ELR (cell line): Measurements from ENCODE around the gene MR1.

ENCODE experiments used
- DNase-seq: peaks from one replicate; pipeline ENCODE4 v3.0.0-alpha.2; 2015; ENCODE audit warnings: low read depth

MR1 gene

DNA sequence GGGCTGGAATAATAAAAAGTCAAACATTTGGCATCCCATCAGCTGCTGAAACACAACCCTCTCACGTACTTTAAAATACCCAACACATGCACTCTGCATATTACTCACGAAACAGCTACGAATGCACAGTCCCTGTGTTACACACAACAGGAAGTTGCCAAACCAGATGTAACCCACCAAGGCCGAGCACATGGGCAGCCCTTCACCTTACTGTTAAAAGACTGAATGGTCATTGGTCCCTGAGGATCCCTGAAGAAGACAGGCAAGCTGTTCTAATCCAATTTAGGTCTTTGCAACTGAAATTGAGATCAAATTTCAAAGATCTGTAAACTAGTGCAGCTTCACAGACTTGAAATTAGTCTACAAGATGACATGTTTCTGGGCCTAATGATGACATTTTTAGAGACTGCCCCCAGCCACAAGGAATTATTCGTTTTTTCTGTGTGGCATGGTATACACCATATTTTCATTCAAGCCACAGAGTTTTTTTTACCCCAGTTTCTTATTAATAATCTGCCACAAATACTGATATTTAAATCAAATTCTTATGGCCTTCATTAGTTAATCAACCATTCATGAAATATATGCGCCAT, 29.1 kb downstream of the MR1 start:
- DNase-seq = peak; percentile 69

- no peak for DNase-seq
These were observed 30.3 kb downstream of the MR1 start for GRCh38 chr1:181064011-181064623.

DNA sequence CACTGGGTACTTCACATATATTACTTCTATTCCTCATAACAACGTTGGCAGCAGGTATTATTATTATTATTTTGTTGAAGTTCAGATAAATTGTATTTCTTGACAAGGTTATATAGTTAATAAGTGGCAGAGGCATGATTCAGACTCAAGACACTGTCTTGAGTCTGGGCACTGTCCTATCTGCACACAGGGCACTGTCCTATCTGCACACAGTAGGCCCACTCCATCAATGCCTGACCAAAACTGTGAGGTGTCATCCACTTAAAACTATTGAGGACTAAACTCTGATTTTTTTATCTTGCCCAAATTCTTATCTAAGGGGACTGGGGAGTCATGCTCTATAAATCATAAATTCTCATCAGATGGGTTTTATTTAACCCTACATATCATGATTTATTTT, 30.9 kb downstream of the MR1 start:
- no peak for DNase-seq

GRCh38 chr1:181073638-181074037, 39.9 kb downstream of the MR1 start:
- peak; percentile 73 for DNase-seq

DNA sequence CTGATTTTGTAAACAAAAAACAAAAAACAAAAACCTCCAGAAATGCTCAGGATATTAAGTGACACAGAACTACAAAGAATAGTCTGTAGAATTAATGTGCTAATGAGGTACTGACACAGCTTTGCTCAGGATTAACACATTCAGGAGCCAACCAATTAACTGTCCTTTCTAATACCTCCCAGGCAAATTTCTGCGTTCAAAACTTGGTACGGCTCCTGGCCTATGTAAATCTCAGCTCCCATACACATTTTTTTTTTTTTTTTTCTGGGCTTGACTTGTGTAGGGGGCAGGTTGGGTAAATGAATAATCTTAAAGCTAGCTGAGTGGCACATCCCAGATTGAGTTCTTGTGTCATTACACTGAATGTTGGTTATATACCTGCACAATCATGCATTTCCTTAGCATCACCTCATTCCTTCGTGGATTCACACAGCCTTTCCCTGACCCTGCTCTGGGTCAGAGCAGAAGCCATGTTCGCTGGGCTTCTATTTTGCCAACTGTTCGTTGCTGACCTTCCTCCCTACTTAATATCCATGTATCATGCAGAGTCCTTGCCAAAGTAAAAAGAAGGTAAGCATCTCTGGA, 42.1 kb downstream of the MR1 start:
- no peak for DNase-seq

GRCh38 chr1:181076852-181077251, 43.1 kb downstream of the MR1 start:
- DNase-seq = no peak

GRCh38 chr1:181077576-181078242, 43.9 kb downstream of the MR1 start:
- peak; percentile 82 for DNase-seq

DNA sequence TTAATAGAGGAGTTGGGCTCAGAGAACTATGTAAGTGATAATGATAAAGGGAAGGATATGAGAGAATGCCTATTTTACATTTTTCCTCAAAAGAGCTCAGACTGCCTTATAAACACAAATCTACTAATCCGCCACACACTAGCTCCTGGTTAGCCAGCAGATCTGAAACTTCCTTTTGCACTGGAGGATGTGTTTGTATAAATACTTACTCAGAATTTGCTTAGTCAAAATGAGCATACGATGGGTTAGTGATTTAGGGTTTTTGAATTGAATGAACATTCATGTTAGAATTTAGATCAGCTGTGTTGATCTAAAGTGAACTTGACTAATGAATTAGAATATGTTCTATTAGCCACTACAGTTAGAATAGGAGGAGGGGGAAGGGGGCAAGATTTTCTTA, 45.6 kb downstream of the MR1 start:
- DNase-seq = peak; percentile 68

GRCh38 chr1:181079920-181080319, 46.1 kb downstream of the MR1 start:
- no peak for DNase-seq

DNA sequence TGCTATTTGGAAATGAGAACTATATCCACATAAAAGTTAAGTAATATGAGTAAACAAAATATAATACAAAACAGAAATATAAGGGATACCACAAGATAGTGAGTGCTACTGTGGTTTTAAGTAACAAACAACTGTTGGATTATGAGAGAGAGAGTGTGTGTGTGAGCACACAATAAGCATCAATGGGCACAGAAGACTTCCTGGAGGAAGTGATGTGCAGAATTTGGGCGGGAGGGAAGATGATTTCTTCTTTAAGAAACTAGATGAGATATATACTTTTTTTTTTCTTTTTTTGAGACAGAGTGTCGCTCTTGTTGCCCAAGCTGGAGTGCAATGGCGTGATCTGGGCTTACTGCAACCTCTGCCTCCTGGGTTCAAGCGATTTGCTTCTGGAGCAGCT, 46.8 kb downstream of the MR1 start:
- no peak for DNase-seq

GRCh38 chr1:181081395-181081794, 47.6 kb downstream of the MR1 start:
- DNase-seq = no peak

DNA sequence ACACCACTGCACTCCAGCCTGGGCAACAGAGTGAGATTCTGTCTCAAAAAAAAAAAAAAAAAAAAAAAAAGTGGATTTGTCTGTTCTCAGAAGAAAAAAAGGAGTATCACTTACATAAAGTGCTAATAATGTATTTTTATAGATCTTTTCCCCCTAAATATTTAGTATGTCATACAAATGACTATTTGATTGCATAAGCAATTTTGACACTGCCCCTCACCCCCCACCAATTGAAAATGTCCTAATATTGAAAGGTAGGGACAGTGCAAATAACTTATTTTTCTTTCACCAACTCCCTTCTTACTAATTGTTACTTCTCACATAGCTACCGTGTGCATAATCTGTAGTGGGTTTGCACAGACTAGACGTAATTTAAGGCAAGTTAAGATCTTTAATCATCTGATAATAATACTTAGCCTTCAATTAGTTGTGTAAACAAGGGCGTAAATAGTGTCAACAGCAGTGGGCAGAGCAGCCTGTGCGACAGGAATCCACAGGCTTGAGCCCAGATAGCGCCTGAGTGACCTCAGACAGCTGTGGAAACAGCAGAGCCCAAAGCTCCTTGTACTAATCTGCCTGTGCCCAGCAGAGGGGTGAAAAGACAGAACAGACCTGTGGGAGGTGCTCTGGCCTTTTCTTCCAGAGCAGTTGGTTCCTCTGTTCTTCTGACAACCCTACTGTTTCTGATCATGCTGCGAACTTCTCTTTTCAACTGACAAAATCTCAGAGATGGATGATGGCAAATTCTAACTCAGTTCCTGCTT, 50.2 kb downstream of the MR1 start:
- DNase-seq = peak; percentile 63

DNA sequence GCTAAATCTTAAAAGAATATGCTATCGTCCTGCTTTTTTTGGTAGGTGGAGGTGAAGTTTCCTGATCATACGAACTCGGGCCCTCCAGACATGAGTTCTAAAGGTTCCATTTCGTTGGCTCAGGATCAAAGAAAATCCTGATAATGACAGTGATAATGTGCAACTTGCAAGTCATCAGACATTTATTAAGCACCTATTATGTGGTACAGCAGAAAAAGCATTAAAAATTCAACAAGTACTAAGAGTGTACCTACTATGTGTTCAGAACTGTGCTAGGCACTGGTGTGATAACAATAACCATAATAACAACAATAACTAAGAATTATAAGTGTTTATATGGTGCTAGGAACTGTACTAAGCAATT, 50.8 kb downstream of the MR1 start:
- DNase-seq = no peak

- DNase-seq = no peak
These were observed 52.3 kb downstream of the MR1 start for GRCh38 chr1:181086091-181086490.

GRCh38 chr1:181086926-181087325, 53.1 kb downstream of the MR1 start:
- peak; percentile 93 for DNase-seq

DNA sequence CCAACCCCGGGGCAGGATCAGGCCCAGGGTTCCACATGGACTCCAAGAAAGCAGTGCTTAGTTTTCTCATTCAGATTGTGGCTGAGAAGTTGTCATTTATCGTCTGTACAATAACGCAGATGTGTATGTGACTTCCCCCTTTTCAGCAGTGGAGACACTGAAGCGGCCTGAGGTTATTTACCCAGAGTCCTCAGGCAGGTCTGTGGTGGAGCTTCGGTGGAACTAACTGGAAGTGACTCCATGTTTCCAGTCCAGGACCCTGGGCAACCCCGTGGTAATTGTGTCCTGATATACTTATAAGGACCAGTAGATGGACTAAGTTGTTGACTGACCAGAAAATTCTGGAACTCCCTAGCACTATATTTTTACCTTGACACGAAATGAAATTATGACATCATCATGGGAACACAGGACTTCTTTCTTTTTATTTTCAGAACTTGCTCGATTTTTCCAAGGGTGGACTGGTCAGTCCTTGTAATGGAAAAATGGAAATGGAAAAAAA, 53.7 kb downstream of the MR1 start:
- DNase-seq = peak; percentile 67

DNA sequence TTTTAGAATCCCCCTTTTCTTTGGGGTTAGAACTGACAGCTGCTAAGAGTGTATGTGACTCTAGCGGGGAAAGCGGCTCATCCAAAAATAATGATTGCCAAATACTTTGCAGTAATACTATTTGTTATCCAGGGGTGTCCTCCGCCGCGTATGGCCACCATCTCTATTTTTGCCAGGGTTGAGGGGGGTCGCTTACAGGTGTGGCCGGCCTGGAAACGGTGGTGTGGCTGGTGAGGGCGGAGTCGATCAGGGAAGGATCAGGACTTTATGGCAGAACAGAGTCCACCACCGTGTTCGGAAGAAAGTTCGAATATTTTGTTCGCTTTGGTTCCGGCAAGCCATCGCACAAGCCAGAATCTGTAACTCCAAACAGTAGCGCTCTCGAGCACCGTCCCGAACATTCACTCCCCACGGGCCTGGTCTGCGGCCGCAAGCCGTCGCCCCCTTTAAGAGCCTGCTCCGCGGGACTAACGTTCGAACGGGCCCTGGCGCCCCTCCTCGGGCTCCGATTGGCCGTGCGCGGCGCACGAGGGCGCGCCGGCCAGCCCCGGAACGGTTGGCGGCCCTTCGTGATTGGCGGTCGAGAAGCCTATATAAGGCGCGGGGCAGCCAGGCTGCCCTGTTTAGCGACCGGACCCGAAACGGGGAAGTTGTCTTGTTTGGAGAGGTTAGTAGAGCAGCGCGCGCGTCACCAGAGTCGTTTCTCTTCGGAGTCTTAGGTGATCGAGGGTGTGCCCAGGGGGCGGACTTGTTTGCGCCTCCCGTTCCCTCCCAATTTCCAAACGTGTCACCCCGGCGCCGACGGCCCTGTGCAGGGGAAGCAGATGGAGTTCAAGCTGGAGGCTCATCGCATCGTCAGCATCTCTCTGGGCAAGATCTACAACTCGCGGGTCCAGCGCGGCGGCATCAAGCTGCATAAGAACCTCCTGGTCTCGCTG, 54.6 kb downstream of the MR1 start, which contains the start of gene IER5:
Gene IER5, plus strand, starts transcription at position 622 of the 938 bp plus-strand sequence. Its CDS starts 203 bp downstream, at position 825.
- peak; percentile 97 for DNase-seq

GRCh38 chr1:181089017-181089675, 55.4 kb downstream of the MR1 start:
- DNase-seq = no peak

- peak; percentile 76 for DNase-seq
These were observed 56.1 kb downstream of the MR1 start for GRCh38 chr1:181089676-181090544.
